ENCODE results near the gene GCSAM. TPM values are rescaled to one million over a fixed set of nuclear protein-coding genes. Genes with fewer than 3 reads are reported as not detected.
A peak's percentile ranks its signal among the peaks of the same experiment; 100 is the strongest.

GCSAM gene
- total RNA-seq, 1 donor from 2014 or later: not detected

DNA sequence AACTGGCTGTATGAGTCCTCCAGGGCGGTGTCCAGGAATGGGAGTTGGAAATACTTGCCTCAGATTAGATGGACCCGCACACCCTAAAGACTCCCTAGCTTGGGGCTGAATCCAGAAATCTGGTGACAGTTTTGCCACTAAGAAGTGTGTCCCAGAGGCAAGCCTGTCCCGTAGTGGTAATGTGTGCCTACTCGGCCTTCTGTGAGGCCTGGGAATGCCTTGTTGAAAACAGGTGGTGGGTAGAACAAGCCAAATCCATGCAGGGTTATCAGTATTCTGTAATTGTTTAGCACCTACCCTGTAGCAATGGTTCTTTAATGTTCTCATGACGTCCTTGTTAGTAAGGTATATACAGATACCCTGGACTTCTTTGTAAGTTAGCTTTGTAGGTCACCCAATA is 45.3 kb downstream of the GCSAM start:
- no peaks in the 10 kb centered on the region for H3K36me3 ChIP-seq (ENCODE audit: control insufficient read depth, insufficient read depth, low read length)
- DNase-seq (ENCODE audit: low read depth): no peak
- H3K4me3 ChIP-seq (ENCODE audit: low read depth, low read length): peak overlapping the region; percentile 74
- TF ChIP-seq, protein P1, sequence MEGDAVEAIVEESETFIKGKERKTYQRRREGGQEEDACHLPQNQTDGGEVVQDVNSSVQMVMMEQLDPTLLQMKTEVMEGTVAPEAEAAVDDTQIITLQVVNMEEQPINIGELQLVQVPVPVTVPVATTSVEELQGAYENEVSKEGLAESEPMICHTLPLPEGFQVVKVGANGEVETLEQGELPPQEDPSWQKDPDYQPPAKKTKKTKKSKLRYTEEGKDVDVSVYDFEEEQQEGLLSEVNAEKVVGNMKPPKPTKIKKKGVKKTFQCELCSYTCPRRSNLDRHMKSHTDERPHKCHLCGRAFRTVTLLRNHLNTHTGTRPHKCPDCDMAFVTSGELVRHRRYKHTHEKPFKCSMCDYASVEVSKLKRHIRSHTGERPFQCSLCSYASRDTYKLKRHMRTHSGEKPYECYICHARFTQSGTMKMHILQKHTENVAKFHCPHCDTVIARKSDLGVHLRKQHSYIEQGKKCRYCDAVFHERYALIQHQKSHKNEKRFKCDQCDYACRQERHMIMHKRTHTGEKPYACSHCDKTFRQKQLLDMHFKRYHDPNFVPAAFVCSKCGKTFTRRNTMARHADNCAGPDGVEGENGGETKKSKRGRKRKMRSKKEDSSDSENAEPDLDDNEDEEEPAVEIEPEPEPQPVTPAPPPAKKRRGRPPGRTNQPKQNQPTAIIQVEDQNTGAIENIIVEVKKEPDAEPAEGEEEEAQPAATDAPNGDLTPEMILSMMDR (IDR thresholded peaks at IDR 0.05; ENCODE audit: insufficient read depth, low read length, poor library complexity, severe bottlenecking): no peak
- H3K27me3 ChIP-seq (ENCODE audit: control insufficient read depth, insufficient read depth, low read length): no peaks in the 10 kb centered on the region

DNA sequence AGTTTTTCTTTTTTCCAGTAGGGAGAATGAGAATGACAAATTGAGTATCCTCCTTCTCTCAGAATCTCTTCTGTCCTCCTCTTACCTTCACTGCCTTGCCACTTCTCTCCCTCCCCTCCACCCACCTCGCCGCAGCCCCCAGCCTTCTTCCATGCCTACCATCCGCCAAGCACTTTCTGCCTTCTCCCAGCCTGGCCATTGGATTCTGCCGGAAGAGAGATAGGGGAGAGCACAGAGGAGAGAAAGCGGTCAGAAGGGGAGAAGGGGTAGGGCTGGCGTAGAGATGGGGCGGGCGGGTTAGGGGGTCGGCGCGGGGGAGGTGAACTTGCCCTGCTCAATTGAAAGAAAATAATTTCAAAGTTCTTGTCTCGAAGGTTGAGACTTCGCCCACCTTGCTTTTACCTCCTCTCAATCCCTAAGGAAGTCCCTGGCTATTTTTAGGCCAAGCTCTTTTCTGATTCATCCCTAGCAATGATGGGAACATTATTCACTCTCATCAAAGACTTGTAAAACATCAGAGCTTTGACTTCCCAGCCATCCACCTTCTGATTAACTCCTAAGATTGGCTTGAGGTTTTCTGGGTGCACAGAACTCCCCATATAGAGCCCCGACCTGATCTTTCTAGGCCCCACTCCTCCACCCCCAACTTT is 46.0 kb downstream of the GCSAM start:
- H3K36me3 ChIP-seq (ENCODE audit: control insufficient read depth, insufficient read depth, low read length): no peaks in the 10 kb centered on the region
- peak overlapping the region; percentile 74 for H3K4me3 ChIP-seq (ENCODE audit: low read depth, low read length)
- DNase-seq (ENCODE audit: low read depth): no peak
- H3K27me3 ChIP-seq (ENCODE audit: control insufficient read depth, insufficient read depth, low read length): no peaks in the 10 kb centered on the region
- TF ChIP-seq, protein P1 (IDR thresholded peaks at IDR 0.05; ENCODE audit: insufficient read depth, low read length, poor library complexity, severe bottlenecking): peak; percentile 0

DNA sequence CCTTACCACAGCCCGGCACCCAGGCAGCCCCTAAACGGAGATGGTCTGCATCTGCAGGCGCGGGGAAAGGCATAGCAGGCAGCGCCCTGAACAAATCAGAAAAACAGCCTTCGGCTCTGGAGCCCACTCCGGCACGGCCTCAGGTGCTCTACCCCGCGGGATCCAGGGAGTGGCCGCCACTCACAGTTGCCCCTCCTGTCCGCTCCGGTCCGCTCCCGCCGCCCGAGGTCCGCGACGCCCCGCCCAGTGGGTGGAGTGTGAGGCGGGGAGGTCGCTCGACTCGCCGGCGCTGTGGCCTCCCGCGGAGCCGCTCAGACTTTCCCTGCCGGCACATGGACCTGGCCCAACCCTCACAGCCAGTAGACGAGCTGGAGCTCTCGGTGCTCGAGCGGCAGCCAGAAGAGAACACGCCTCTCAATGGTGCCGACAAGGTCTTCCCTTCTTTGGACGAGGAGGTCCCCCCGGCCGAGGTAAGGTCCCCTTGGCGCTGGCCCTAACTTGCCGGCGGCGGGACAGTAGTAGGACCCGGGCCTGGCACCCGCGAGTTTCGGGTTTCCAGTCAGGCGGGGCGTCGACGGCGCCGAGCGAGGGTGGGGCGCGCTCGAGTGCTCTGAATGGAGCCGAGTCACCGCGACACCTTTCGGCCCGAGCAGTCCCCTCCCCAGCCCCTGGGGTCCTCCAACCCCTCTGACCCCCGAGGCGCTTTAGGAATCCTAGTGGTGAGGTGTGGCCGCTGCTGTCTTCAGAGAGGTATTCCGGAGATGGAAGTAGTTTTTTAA is 46.8 kb downstream of the GCSAM start, which contains the start of gene C3orf52:
TSS of gene C3orf52 (plus strand) at position 314 of the 779 bp plus-strand sequence. CDS start at position 333, 19 bp downstream.
- peak within 1 kb of the TSS; percentile 74 for H3K4me3 ChIP-seq (ENCODE audit: low read depth, low read length)
- TF ChIP-seq, protein P1 (IDR thresholded peaks at IDR 0.05; ENCODE audit: insufficient read depth, low read length, poor library complexity, severe bottlenecking): peak; percentile 9

DNA sequence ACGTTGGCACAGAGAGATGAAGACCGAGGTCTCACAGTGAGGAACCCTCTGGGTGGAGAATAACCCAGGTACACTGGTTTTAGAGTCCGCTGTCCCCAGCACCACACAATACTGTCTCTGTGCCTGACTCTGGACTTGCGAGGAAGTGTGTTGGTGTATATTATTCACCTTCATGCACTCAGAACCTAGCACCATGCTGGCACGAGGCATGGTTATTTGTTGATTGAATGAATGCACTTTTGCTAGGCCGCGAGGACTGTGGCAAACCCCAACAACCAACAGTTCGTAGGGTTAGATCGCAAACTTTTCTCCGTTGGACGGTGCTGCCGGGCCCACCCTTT is 47.3 kb downstream of the GCSAM start:
- Histone ChIP-seq H3K4me3 (ENCODE audit: low read depth, low read length) (peak overlapping the region; percentile 74), H3K27me3 (ENCODE audit: control insufficient read depth, insufficient read depth, low read length) (no peaks in the 10 kb centered on the region), H3K36me3 (ENCODE audit: control insufficient read depth, insufficient read depth, low read length) (no peaks in the 10 kb centered on the region)
- TF ChIP-seq, protein P1 (IDR thresholded peaks at IDR 0.05; ENCODE audit: insufficient read depth, low read length, poor library complexity, severe bottlenecking): no peak
- DNase-seq (ENCODE audit: low read depth): no peak

More for the DNA sequence above, 46.8 kb downstream of the GCSAM start, which contains the start of gene C3orf52:
- DNase-seq (ENCODE audit: low read depth): no peak
- Histone ChIP-seq H3K36me3 (ENCODE audit: control insufficient read depth, insufficient read depth, low read length) (no peaks in the 10 kb centered on the region), H3K27me3 (ENCODE audit: control insufficient read depth, insufficient read depth, low read length) (no peaks in the 10 kb centered on the region)

DNA sequence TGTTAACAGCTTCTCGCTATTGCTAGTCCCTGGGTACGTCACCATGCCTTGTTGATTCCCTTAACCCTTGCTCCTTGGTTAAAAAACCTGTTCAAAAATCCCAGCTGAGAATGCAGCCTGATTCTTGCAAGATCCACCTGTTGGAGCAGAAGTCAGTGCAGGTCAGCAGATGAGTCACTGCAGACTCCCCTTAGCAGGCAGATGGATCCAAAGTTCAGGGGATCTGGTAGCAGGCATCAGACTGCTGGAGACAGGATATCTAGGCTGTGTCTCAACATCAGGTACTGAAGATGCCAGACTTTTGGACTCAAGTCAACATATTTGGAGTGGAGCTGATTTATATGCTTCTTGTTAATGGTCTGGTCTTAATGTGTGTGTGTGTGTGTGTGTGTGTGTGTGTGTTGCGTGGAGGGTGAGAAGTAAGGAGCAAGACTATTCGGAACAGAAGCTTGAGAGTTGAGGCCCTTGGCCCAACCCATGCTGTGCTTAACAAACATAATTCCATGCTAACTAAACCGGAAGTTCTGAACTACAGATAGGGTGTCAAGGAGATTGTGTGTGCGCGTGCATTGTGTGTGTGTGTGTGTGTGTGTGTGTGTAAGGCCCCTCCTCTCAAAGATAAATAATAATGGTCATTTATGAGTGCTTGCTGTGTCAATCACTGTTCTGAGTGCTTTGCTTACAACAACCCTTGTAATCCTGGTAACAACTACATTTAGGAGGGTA is 47.9 kb downstream of the GCSAM start:
- H3K36me3 ChIP-seq (ENCODE audit: control insufficient read depth, insufficient read depth, low read length): no peaks in the 10 kb centered on the region
- no peak for DNase-seq (ENCODE audit: low read depth)
- H3K4me3 ChIP-seq (ENCODE audit: low read depth, low read length): no peak overlapping the region
- TF ChIP-seq, protein P1 (IDR thresholded peaks at IDR 0.05; ENCODE audit: insufficient read depth, low read length, poor library complexity, severe bottlenecking): no peak
- H3K27me3 ChIP-seq (ENCODE audit: control insufficient read depth, insufficient read depth, low read length): no peaks in the 10 kb centered on the region
